ENCODE results near the gene SNRNP25.

- no peak for TF ChIP-seq WT1 (tag by site-specific recombination; IDR thresholded peaks at IDR 0.05)
- no peak for TF ChIP-seq ZNF169 (tag by site-specific recombination; IDR thresholded peaks at IDR 0.05)
Measured at GRCh38 chr16:75580-76501, 22.2 kb downstream of the SNRNP25 start.
